BLaER1 (cell line): ENCODE measurements around the gene GAREM1.

Source experiments
- H3K27ac ChIP-seq: shearing (Covaris generic); formaldehyde crosslinking; 2 replicates; pipeline ENCODE4 v1.8.1; 2022
- H3K27me3 ChIP-seq: shearing (Covaris generic); formaldehyde crosslinking; 2 replicates; pipeline ENCODE4 v1.8.1; 2022
- H3K36me3 ChIP-seq: shearing (Covaris generic); formaldehyde crosslinking; 2 replicates; pipeline ENCODE4 v1.8.1; 2022
- H3K4me1 ChIP-seq: shearing (Covaris generic); formaldehyde crosslinking; 2 replicates; pipeline ENCODE4 v1.8.1; 2022
- H3K4me2 ChIP-seq: shearing (Covaris generic); formaldehyde crosslinking; 2 replicates; pipeline ENCODE4 v1.8.1; 2022
- H3K4me3 ChIP-seq: shearing (Covaris generic); formaldehyde crosslinking; 2 replicates; pipeline ENCODE4 v1.8.1; 2022
- H3K9ac ChIP-seq: shearing (Covaris generic); formaldehyde crosslinking; 2 replicates; pipeline ENCODE4 v1.8.1; 2022
- H3K9me3 ChIP-seq: shearing (Covaris generic); formaldehyde crosslinking; 2 replicates; pipeline ENCODE4 v1.8.1; 2022
- H4K20me1 ChIP-seq: shearing (Covaris generic); formaldehyde crosslinking; 2 replicates; pipeline ENCODE4 v1.8.1; 2022
- Cebpa-rat ChIP-seq: shearing (Covaris generic); IDR thresholded peaks from 2 replicates; pipeline ENCODE4 v1.8.1; 2022

GAREM1 gene

GRCh38 chr18:32337347-32337746, 133.3 kb downstream of the GAREM1 start:
- Histone ChIP-seq H3K4me1 (no peaks in the 10 kb centered on the region), H3K27ac (no peak overlapping the region), H3K4me3 (no peak overlapping the region), H3K9me3 (no peaks in the 10 kb centered on the region), H4K20me1 (no peaks in the 10 kb centered on the region), H3K4me2 (no peak overlapping the region), H3K9ac (no peak overlapping the region), H3K36me3 (no peaks in the 10 kb centered on the region), H3K27me3 (no peaks in the 10 kb centered on the region)
- no peak for TF ChIP-seq Cebpa-rat

- Histone ChIP-seq H3K4me3 (no peak overlapping the region), H3K27me3 (no peaks in the 10 kb centered on the region), H3K27ac (no peak overlapping the region), H3K4me2 (no peak overlapping the region), H3K4me1 (no peaks in the 10 kb centered on the region), H3K36me3 (no peaks in the 10 kb centered on the region), H4K20me1 (no peaks in the 10 kb centered on the region), H3K9ac (no peak overlapping the region), H3K9me3 (no peaks in the 10 kb centered on the region)
- TF ChIP-seq Cebpa-rat = no peak
Measured at GRCh38 chr18:32335228-32335627, 135.5 kb downstream of the GAREM1 start.

GRCh38 chr18:32333781-32334180, 136.9 kb downstream of the GAREM1 start:
- Histone ChIP-seq H3K9ac (no peak overlapping the region), H3K9me3 (no peaks in the 10 kb centered on the region), H3K27me3 (no peaks in the 10 kb centered on the region), H3K27ac (no peak overlapping the region), H3K36me3 (no peaks in the 10 kb centered on the region), H3K4me1 (no peaks in the 10 kb centered on the region), H3K4me3 (no peak overlapping the region), H4K20me1 (no peaks in the 10 kb centered on the region), H3K4me2 (no peak overlapping the region)
- TF ChIP-seq Cebpa-rat = no peak

GRCh38 chr18:32332708-32333107, 138.0 kb downstream of the GAREM1 start:
- TF ChIP-seq Cebpa-rat = no peak
- H3K4me3 ChIP-seq = no peak overlapping the region
- no peaks in the 10 kb centered on the region for H3K27me3 ChIP-seq
- no peaks in the 10 kb centered on the region for H3K36me3 ChIP-seq
- no peaks in the 10 kb centered on the region for H4K20me1 ChIP-seq
- no peak overlapping the region for H3K27ac ChIP-seq
- no peaks in the 10 kb centered on the region for H3K4me1 ChIP-seq
- no peak overlapping the region for H3K9ac ChIP-seq
- H3K9me3 ChIP-seq = no peaks in the 10 kb centered on the region
- no peak overlapping the region for H3K4me2 ChIP-seq

- Histone ChIP-seq H3K4me1 (no peaks in the 10 kb centered on the region), H3K27me3 (no peaks in the 10 kb centered on the region), H4K20me1 (no peaks in the 10 kb centered on the region), H3K9me3 (no peaks in the 10 kb centered on the region), H3K36me3 (no peaks in the 10 kb centered on the region), H3K9ac (no peak overlapping the region), H3K27ac (no peak overlapping the region), H3K4me2 (no peak overlapping the region), H3K4me3 (no peak overlapping the region)
- no peak for TF ChIP-seq Cebpa-rat
Measured at GRCh38 chr18:32328974-32329373, 141.7 kb downstream of the GAREM1 start.

- no peak overlapping the region for H3K4me3 ChIP-seq
- H3K4me2 ChIP-seq = no peak overlapping the region
- no peak overlapping the region for H3K9ac ChIP-seq
- H3K27ac ChIP-seq = no peak overlapping the region
- H3K27me3 ChIP-seq = no peaks in the 10 kb centered on the region
- no peak for TF ChIP-seq Cebpa-rat
- H3K4me1 ChIP-seq = no peaks in the 10 kb centered on the region
- no peaks in the 10 kb centered on the region for H3K36me3 ChIP-seq
- no peaks in the 10 kb centered on the region for H4K20me1 ChIP-seq
- H3K9me3 ChIP-seq = no peaks in the 10 kb centered on the region
Measured at GRCh38 chr18:32328379-32328778, 142.3 kb downstream of the GAREM1 start.

- TF ChIP-seq Cebpa-rat = no peak
- Histone ChIP-seq H3K4me3 (no peak overlapping the region), H3K27ac (no peak overlapping the region), H3K4me2 (no peak overlapping the region), H3K4me1 (peaks cover 13% of the 10 kb centered on the region), H3K9me3 (no peaks in the 10 kb centered on the region), H4K20me1 (no peaks in the 10 kb centered on the region), H3K9ac (no peak overlapping the region), H3K27me3 (no peaks in the 10 kb centered on the region), H3K36me3 (no peaks in the 10 kb centered on the region)
Measured at GRCh38 chr18:32326450-32327308, 144.0 kb downstream of the GAREM1 start.

- Histone ChIP-seq H3K4me2 (no peak overlapping the region), H3K4me3 (no peak overlapping the region), H3K27me3 (no peaks in the 10 kb centered on the region), H3K9me3 (no peaks in the 10 kb centered on the region), H4K20me1 (no peaks in the 10 kb centered on the region), H3K4me1 (peaks cover 22% of the 10 kb centered on the region), H3K27ac (no peak overlapping the region), H3K36me3 (no peaks in the 10 kb centered on the region), H3K9ac (no peak overlapping the region)
- no peak for TF ChIP-seq Cebpa-rat
Measured at GRCh38 chr18:32324181-32324580, 146.5 kb downstream of the GAREM1 start.

- Histone ChIP-seq H3K9ac (no peak overlapping the region), H3K4me1 (peaks cover 22% of the 10 kb centered on the region), H3K27me3 (no peaks in the 10 kb centered on the region), H4K20me1 (no peaks in the 10 kb centered on the region), H3K9me3 (no peaks in the 10 kb centered on the region), H3K36me3 (no peaks in the 10 kb centered on the region), H3K27ac (no peak overlapping the region), H3K4me2 (peak overlapping the region; percentile 59), H3K4me3 (no peak overlapping the region)
- TF ChIP-seq Cebpa-rat = no peak
Measured at GRCh38 chr18:32321826-32322225, 148.9 kb downstream of the GAREM1 start.

- peaks cover 22% of the 10 kb centered on the region for H3K4me1 ChIP-seq
Measured at GRCh38 chr18:32319084-32319483, 151.6 kb downstream of the GAREM1 start.

GRCh38 chr18:32318581-32318980, 152.1 kb downstream of the GAREM1 start:
- H3K27me3 ChIP-seq = no peaks in the 10 kb centered on the region
- no peaks in the 10 kb centered on the region for H4K20me1 ChIP-seq
- no peak overlapping the region for H3K4me2 ChIP-seq
- no peak overlapping the region for H3K9ac ChIP-seq
- H3K27ac ChIP-seq = no peak overlapping the region
- no peaks in the 10 kb centered on the region for H3K36me3 ChIP-seq
- no peak for TF ChIP-seq Cebpa-rat
- H3K4me1 ChIP-seq = peaks cover 22% of the 10 kb centered on the region
- no peak overlapping the region for H3K4me3 ChIP-seq
- H3K9me3 ChIP-seq = no peaks in the 10 kb centered on the region

More at GRCh38 chr18:32319084-32319483, 151.6 kb downstream of the GAREM1 start:
- Histone ChIP-seq H3K9me3 (no peaks in the 10 kb centered on the region), H4K20me1 (no peaks in the 10 kb centered on the region), H3K9ac (no peak overlapping the region), H3K27me3 (no peaks in the 10 kb centered on the region), H3K36me3 (no peaks in the 10 kb centered on the region), H3K27ac (no peak overlapping the region), H3K4me2 (no peak overlapping the region), H3K4me3 (no peak overlapping the region)
- no peak for TF ChIP-seq Cebpa-rat
